Sigmoid colon (tissue), 3 donors: ENCODE measurements around the gene KCNJ9.

Experiments
- CTCF ChIP-seq, 4 experiments: fragments of 450-650 bp in 3 of 4; fragments of 200-600 bp in 1 of 4; IDR thresholded peaks; one replicate each; pipeline ENCODE4 v1.5.1; 2016 to 2019; ENCODE audit warnings: antibody characterized with exemption in 4 of 4, mild to moderate bottlenecking in 3 of 4, moderate library complexity in 2 of 4
- POLR2A ChIP-seq, 2 donors: fragments of 450-650 bp; IDR thresholded peaks; one replicate each; pipeline ENCODE4 v1.6.1; 2016; ENCODE audit warnings: antibody characterized with exemption in 2 of 2, mild to moderate bottlenecking in 2 of 2, moderate library complexity in 2 of 2

DNA sequence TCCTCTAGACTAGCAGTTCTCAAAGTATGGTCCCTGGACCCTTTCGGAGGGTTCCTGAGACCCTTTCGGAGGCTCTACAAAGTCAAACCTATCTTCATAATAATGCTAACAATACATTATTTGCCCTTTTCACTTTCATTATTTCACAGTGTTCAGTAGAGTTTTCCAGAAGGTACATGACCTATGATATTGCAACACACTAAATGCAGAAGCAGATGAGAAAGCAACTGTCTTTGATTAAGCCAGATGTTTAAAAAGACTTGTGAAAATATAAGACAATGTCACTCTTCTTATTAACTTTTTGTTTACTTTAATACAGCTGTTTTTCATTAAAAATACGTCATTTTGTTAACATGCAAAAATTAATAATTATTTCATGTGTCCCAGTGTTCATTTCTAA lies 17.2 kb upstream of the KCNJ9 start:
- TF ChIP-seq CTCF (IDR thresholded peaks at IDR 0.05): no peak
- TF ChIP-seq POLR2A (IDR thresholded peaks at IDR 0.05): no peak
